DND-41 (cell line): Measurements from ENCODE around the gene BIRC3.

Experiments
- CTCF ChIP-seq: IDR thresholded peaks from 2 replicates; pipeline ENCODE4 v1.5.1; 2012; ENCODE audit warnings: borderline replicate concordance, low read length, moderate library complexity, mild to moderate bottlenecking; ENCODE audit not compliant: poor library complexity, severe bottlenecking; ENCODE audit errors: extremely low read depth
- EZH2 ChIP-seq: IDR thresholded peaks from 3 replicates; pipeline ENCODE4 v1.6.1; 2012; ENCODE audit warnings: borderline replicate concordance, low read depth, mild to moderate bottlenecking, moderate library complexity, low read length, inconsistent platforms; ENCODE audit not compliant: severe bottlenecking

- no peak for TF ChIP-seq CTCF
- no peak for TF ChIP-seq EZH2
Observed at GRCh38 chr11:102288725-102289083, 28.6 kb upstream of the BIRC3 start.
